Chondrocyte (in vitro differentiated cells): ENCODE results near the gene OAS2. TPM values are rescaled to one million over a fixed set of nuclear protein-coding genes. Genes with fewer than 3 reads are reported as not detected.

Source experiments
- DNase-seq: peaks from one replicate; pipeline ENCODE4 v3.0.0; 2021; ENCODE audit warnings: mixed read lengths, low spot score
- H3K27ac Mint-ChIP-seq: one replicate; pipeline ENCODE4 v1.8.0; 2021; ENCODE audit warnings: mild to moderate bottlenecking, moderate library complexity, mixed read lengths; ENCODE audit not compliant: unreplicated experiment
- H3K27me3 Mint-ChIP-seq: 2 replicates; pipeline ENCODE4 v1.8.0; 2021; ENCODE audit warnings: low read depth, mixed read lengths
- H3K36me3 Mint-ChIP-seq: 2 replicates; pipeline ENCODE4 v1.8.0; 2021; ENCODE audit warnings: low read depth, mixed read lengths
- H3K4me1 Mint-ChIP-seq: 2 replicates; pipeline ENCODE4 v1.8.0; 2021; ENCODE audit warnings: low read depth, mild to moderate bottlenecking, mixed read lengths
- H3K4me3 Mint-ChIP-seq: one replicate; pipeline ENCODE4 v1.8.0; 2021; ENCODE audit warnings: mild to moderate bottlenecking, moderate library complexity, mixed read lengths; ENCODE audit not compliant: unreplicated experiment
- H3K9me3 Mint-ChIP-seq: 2 replicates; pipeline ENCODE4 v1.8.0; 2021; ENCODE audit warnings: low read depth, mixed read lengths
- CTCF ChIP-seq: fragments of 200-600 bp; sonication (generic); IDR thresholded peaks from 2 replicates; pipeline ENCODE4 v1.5.0; 2021; ENCODE audit warnings: antibody characterized with exemption, mild to moderate bottlenecking, moderate library complexity
- total RNA-seq: library from RNA; stranded (reverse); gene quantifications from 3 replicates; pipeline ENCODE4 v1.2.1, GENCODE V29; 2021

The OAS2 gene
- total RNA-seq, 1 donor from 2014 or later, result 0.07 TPM

GRCh38 chr12:113016796-113017195 is 38.5 kb downstream of the OAS2 start:
- Mint-ChIP-seq H3K9me3 (peaks cover under 1% of the 10 kb centered on the region), H3K4me3 (no peak overlapping the region), H3K4me1 (peaks cover 8% of the 10 kb centered on the region), H3K36me3 (no peaks in the 10 kb centered on the region), H3K27ac (no peak overlapping the region), H3K27me3 (peaks cover 20% of the 10 kb centered on the region)
- TF ChIP-seq CTCF, result no peak
- no peak for DNase-seq

DNA sequence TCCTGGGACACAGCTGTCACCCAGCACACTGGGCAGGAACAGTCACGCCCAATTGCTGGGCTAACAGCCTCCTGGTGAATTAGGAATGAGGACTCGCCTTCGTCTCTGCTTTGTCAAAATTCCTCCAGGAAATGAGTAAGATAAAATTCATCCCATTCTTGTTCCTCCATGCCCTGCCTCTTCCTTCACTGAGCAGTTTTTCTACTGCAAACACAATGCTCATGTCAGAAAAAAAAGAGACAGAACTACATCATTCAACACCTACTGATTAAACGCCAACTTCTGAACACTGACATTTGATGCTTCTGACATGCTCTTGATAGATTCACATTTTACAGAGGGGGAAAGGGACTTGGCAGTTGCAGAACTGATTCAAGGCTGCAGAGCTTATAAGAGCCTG is 40.7 kb downstream of the OAS2 start:
- no peak for TF ChIP-seq CTCF
- Mint-ChIP-seq H3K9me3 (no peaks in the 10 kb centered on the region), H3K36me3 (no peaks in the 10 kb centered on the region), H3K27ac (no peak overlapping the region), H3K4me3 (no peak overlapping the region), H3K27me3 (peaks cover 30% of the 10 kb centered on the region), H3K4me1 (peaks cover 8% of the 10 kb centered on the region)
- DNase-seq, result no peak

GRCh38 chr12:113021500-113021899 is 43.2 kb downstream of the OAS2 start:
- Mint-ChIP-seq H3K36me3 (no peaks in the 10 kb centered on the region), H3K4me1 (peaks cover 8% of the 10 kb centered on the region), H3K9me3 (no peaks in the 10 kb centered on the region), H3K27ac (no peak overlapping the region), H3K27me3 (peaks cover 24% of the 10 kb centered on the region), H3K4me3 (no peak overlapping the region)
- DNase-seq, result no peak
- TF ChIP-seq CTCF, result no peak

DNA sequence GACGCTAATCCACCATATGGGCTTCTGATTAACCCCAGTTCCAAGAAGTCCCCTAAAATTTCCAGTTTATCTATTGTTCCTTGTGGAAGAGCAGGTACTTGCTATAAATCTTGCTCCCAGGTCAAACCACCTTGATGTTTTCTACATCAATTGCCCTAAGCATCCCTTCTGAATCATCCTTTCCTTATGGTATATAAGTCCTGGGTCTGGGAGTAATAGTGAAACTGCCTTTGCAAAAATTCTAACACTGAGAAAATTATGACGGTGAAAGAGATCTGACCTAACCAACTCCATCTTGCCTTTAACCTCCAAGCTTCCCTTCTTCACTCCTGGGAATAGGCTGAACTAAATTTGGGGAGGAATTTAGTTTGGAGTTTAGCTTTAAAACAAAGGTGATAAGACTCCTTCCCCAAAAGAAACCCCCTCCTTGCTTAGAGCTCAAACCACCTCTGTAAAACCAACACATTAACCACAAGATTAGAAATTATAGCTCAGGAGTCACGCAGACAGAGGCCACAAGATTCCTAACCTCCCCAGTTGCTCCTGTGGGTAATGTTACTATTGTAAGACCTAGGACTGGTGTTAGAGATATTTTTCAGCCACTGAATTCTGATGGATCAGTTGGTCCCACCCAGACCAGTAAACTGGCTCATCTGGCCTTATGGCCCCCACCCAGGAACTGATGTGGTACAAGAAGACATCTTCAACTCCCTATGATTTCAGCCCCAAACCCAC is 44.4 kb downstream of the OAS2 start:
- DNase-seq, result no peak
- Mint-ChIP-seq H3K36me3 (no peaks in the 10 kb centered on the region), H3K27ac (no peak overlapping the region), H3K9me3 (no peaks in the 10 kb centered on the region), H3K4me1 (peaks cover 8% of the 10 kb centered on the region), H3K27me3 (peaks cover 28% of the 10 kb centered on the region), H3K4me3 (no peak overlapping the region)
- TF ChIP-seq CTCF, result no peak

DNA sequence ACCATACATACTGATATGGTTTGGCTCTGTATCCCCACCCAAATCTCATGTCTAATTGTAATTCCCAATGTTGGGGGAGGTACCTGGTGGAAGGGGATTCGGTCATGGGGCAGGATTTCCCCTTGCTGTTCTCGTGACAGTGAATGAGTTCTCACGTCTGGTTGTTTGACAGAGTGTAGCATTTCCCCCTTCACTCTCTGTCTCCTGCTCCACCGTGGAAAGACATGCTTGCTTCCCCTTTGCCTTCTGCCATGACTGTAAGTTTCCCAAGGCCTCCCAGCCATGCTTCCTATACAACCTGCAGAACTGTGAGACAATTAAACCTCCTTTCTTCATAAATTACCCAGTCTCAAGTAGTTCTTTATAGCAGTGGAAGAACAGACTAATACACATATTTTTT is 49.4 kb downstream of the OAS2 start:
- H3K27ac Mint-ChIP-seq, result no peak overlapping the region
- H3K27me3 Mint-ChIP-seq, result peaks cover 37% of the 10 kb centered on the region
- H3K36me3 Mint-ChIP-seq, result no peaks in the 10 kb centered on the region
- DNase-seq, result no peak
- H3K4me1 Mint-ChIP-seq, result peaks cover 3% of the 10 kb centered on the region
- H3K4me3 Mint-ChIP-seq, result no peak overlapping the region
- no peaks in the 10 kb centered on the region for H3K9me3 Mint-ChIP-seq
- no peak for TF ChIP-seq CTCF
